GM23338 (cell line): ENCODE measurements around the gene TRAM2. TPM values are rescaled to one million over a fixed set of nuclear protein-coding genes. Genes with fewer than 3 reads are reported as not detected.

ENCODE experiments used
- ATAC-seq: fragments of 200-7000 bp; cut with Tn5 transposase; 3 replicates; pipeline ENCODE4 v1.9.1; 2020
- DNase-seq: peaks from one replicate; pipeline ENCODE4 v3.0.0-alpha.2; 2015; ENCODE audit warnings: low spot score
- H2AFZ ChIP-seq: fragments of 200-600 bp; sonication (generic); 2 replicates; pipeline ENCODE4 v1.8.0; 2016; ENCODE audit warnings: antibody characterized with exemption, mild to moderate bottlenecking, moderate library complexity
- H3F3A ChIP-seq: fragments of 200-600 bp; sonication (generic); replicated peaks from 2 replicates; pipeline ENCODE4 v1.8.0; 2017; ENCODE audit warnings: antibody characterized with exemption, mixed run types, low read depth
- H3K27ac ChIP-seq: fragments of 200-600 bp; sonication (generic); 2 replicates; pipeline ENCODE4 v1.6.1; 2016; ENCODE audit warnings: low read depth
- H3K27me3 ChIP-seq: fragments of 200-600 bp; sonication (generic); 2 replicates; pipeline ENCODE4 v1.8.0; 2016; ENCODE audit warnings: mild to moderate bottlenecking, mixed run types, moderate library complexity; ENCODE audit not compliant: insufficient read depth
- H3K36me3 ChIP-seq: fragments of 200-600 bp; sonication (generic); 2 replicates; pipeline ENCODE4 v1.8.0; 2016; ENCODE audit warnings: mild to moderate bottlenecking; ENCODE audit not compliant: insufficient read depth
- H3K4me1 ChIP-seq: fragments of 200-600 bp; sonication (generic); 2 replicates; pipeline ENCODE4 v1.8.0; 2016; ENCODE audit warnings: mild to moderate bottlenecking, moderate library complexity; ENCODE audit not compliant: insufficient read depth
- H3K4me2 ChIP-seq: fragments of 200-600 bp; sonication (generic); 2 replicates; pipeline ENCODE4 v1.7.1; 2017; ENCODE audit warnings: mixed run types
- H3K4me3 ChIP-seq: fragments of 200-600 bp; sonication (generic); 2 replicates; pipeline ENCODE4 v1.6.1; 2016; ENCODE audit warnings: mixed run types
- H3K79me2 ChIP-seq: fragments of 200-600 bp; sonication (generic); replicated peaks from 2 replicates; pipeline ENCODE4 v1.8.0; 2017; ENCODE audit warnings: mild to moderate bottlenecking; ENCODE audit not compliant: insufficient read depth
- H3K9me2 ChIP-seq: fragments of 200-600 bp; sonication (generic); 2 replicates; pipeline ENCODE4 v1.8.0; 2017; ENCODE audit not compliant: insufficient read depth
- H4K20me1 ChIP-seq: fragments of 200-600 bp; sonication (generic); replicated peaks from 2 replicates; pipeline ENCODE4 v1.8.0; 2017; ENCODE audit warnings: mild to moderate bottlenecking; ENCODE audit not compliant: insufficient read depth
- H3K27ac Mint-ChIP-seq: 2 replicates; pipeline ENCODE4 v1.8.0; 2020; ENCODE audit warnings: inconsistent platforms, mild to moderate bottlenecking, moderate library complexity, mixed read lengths
- H3K27me3 Mint-ChIP-seq: 3 replicates; pipeline ENCODE4 v1.8.0; 2022; ENCODE audit warnings: low read depth, mild to moderate bottlenecking, moderate library complexity, mixed read lengths, inconsistent platforms; ENCODE audit not compliant: insufficient read depth, poor library complexity
- H3K36me3 Mint-ChIP-seq: 3 replicates; pipeline ENCODE4 v1.8.0; 2021; ENCODE audit warnings: low read depth, mild to moderate bottlenecking, inconsistent platforms, moderate library complexity, mixed read lengths
- H3K4me1 Mint-ChIP-seq: 3 replicates; pipeline ENCODE4 v1.8.0; 2020; ENCODE audit warnings: mild to moderate bottlenecking, inconsistent platforms, mixed read lengths
- H3K4me3 Mint-ChIP-seq: 3 replicates; pipeline ENCODE4 v1.8.0; 2021; ENCODE audit warnings: moderate library complexity, mild to moderate bottlenecking, inconsistent platforms, mixed read lengths
- H3K9me3 Mint-ChIP-seq: 3 replicates; pipeline ENCODE4 v1.8.0; 2020; ENCODE audit warnings: moderate library complexity, mild to moderate bottlenecking, inconsistent platforms, mixed read lengths
- CREB1 ChIP-seq: fragments of 250-450 bp; sonication (Bioruptor Pico); IDR thresholded peaks from 2 replicates; pipeline ENCODE4 v1.5.0; 2020; ENCODE audit warnings: low read depth, mild to moderate bottlenecking, moderate library complexity
- CTCF ChIP-seq, 2 experiments: fragments of 200-600 bp in 1 of 2; sonication (generic) in 1 of 2; conservative IDR thresholded peaks; 2 replicates each; pipeline versions ENCODE4 v1.5.1 to v1.6.1; 2016 to 2017; ENCODE audit warnings: antibody characterized with exemption in 2 of 2, low read depth in 2 of 2, mild to moderate bottlenecking in 2 of 2, moderate library complexity in 1 of 2
- ETS1 ChIP-seq: IDR thresholded peaks from 2 replicates; pipeline ENCODE4 v1.6.1; 2016; ENCODE audit warnings: antibody characterized with exemption
- EZH2 ChIP-seq: fragments of 200-600 bp; sonication (generic); IDR thresholded peaks from one replicate; pipeline ENCODE4 v1.8.0; 2017; ENCODE audit warnings: antibody characterized with exemption, mild to moderate bottlenecking, low read depth; ENCODE audit not compliant: unreplicated experiment
- EZH2phosphoT487 ChIP-seq: fragments of 200-600 bp; sonication (generic); IDR thresholded peaks from one replicate; pipeline ENCODE4 v1.8.1; 2018; ENCODE audit warnings: antibody characterized with exemption; ENCODE audit not compliant: unreplicated experiment
- JUNB ChIP-seq: IDR thresholded peaks from one replicate; pipeline ENCODE4 v1.6.1; 2016; ENCODE audit warnings: antibody characterized with exemption; ENCODE audit not compliant: unreplicated experiment
- NANOG ChIP-seq: IDR thresholded peaks from 2 replicates; pipeline ENCODE4 v1.6.1; 2016; ENCODE audit warnings: antibody characterized with exemption, borderline replicate concordance
- POLR2AphosphoS5 ChIP-seq: IDR thresholded peaks from 2 replicates; pipeline ENCODE4 v1.6.1; 2016; ENCODE audit warnings: antibody characterized with exemption, low read depth
- REST ChIP-seq: IDR thresholded peaks from one replicate; pipeline ENCODE4 v1.6.1; 2018; ENCODE audit warnings: antibody characterized with exemption; ENCODE audit not compliant: unreplicated experiment
- STAT1 ChIP-seq: IDR thresholded peaks from one replicate; pipeline ENCODE4 v1.6.1; 2016; ENCODE audit warnings: antibody characterized with exemption; ENCODE audit not compliant: unreplicated experiment
- ZNF114 ChIP-seq: fragments of 250-450 bp; sonication (Bioruptor Pico); IDR thresholded peaks from 2 replicates; pipeline ENCODE4 v1.5.0; 2020; ENCODE audit warnings: mild to moderate bottlenecking, moderate library complexity
- ZNF331 ChIP-seq: fragments of 250-450 bp; sonication (Bioruptor Pico); IDR thresholded peaks from 2 replicates; pipeline ENCODE4 v1.5.0; 2020; ENCODE audit warnings: low read depth, mild to moderate bottlenecking, moderate library complexity
- ZNF462 ChIP-seq: fragments of 250-450 bp; sonication (Bioruptor Pico); IDR thresholded peaks from 2 replicates; pipeline ENCODE4 v1.5.0; 2020; ENCODE audit warnings: mild to moderate bottlenecking, moderate library complexity
- polyA plus RNA-seq: library from polyadenylated mRNA; unstranded; fragments of >200 nt; fragmentation: Nextera tagmentation; extraction: Ambion mirVana; gene quantifications from 2 replicates; pipeline ENCODE4 v1.2.1, GENCODE V29; 2016
- total RNA-seq: library from RNA; depleted of rRNA; stranded (reverse); fragments of >200 nt; shearing (Covaris generic); gene quantifications from 2 replicates; pipeline ENCODE4 v1.2.3, GENCODE V29; 2014

Gene TRAM2
- total and polyA plus RNA-seq, 2 experiments from 2014 or later: 4.0 to 14.0 TPM

GRCh38 chr6:52550014-52550575 is 26.8 kb downstream of the TRAM2 start:
- DNase-seq: no peak
- no peak overlapping the region for H3K27ac ChIP-seq
- H3K4me3 ChIP-seq: no peak overlapping the region
- Mint-ChIP-seq H3K27me3 (peaks cover 7% of the 10 kb centered on the region), H3K36me3 (no peaks in the 10 kb centered on the region), H3K9me3 (no peaks in the 10 kb centered on the region), H3K27ac (no peak overlapping the region; the same call in 1 of the 2 replicates), H3K4me1 (peaks cover 52% of the 10 kb centered on the region), H3K4me3 (no peak overlapping the region)
- no peak overlapping the region for H2AFZ ChIP-seq
- H3K36me3 ChIP-seq: no peaks in the 10 kb centered on the region
- H3K4me2 ChIP-seq: no peak overlapping the region
- no peak for ATAC-seq
- 0 out of 2 replicates have a peak, but pooled peaks cover 11% of the 10 kb centered on the region for H3F3A ChIP-seq
- no peaks in the 10 kb centered on the region; the same call in 1 of the 2 replicates for H3K9me2 ChIP-seq
- H4K20me1 ChIP-seq: peaks cover 3% of the 10 kb centered on the region
- peaks cover 67% of the 10 kb centered on the region for H3K79me2 ChIP-seq
- no peak for TF ChIP-seq REST
- TF ChIP-seq JUNB: no peak
- no peak for TF ChIP-seq NANOG
- no peak for TF ChIP-seq ZNF114 (CRISPR knock-in tag)
- no peak for TF ChIP-seq ZNF462 (CRISPR knock-in tag)
- no peak for TF ChIP-seq EZH2phosphoT487
- TF ChIP-seq EZH2: no peak
- TF ChIP-seq ETS1: no peak
- TF ChIP-seq POLR2AphosphoS5: no peak
- no peak for TF ChIP-seq ZNF331
- TF ChIP-seq CTCF (conservative IDR thresholded peaks at IDR 0.05; ENCODE audit: low read depth in 2 of 2): no peak
- TF ChIP-seq CREB1 (CRISPR knock-in tag): no peak
- no peak for TF ChIP-seq STAT1
- no peaks in the 10 kb centered on the region for H3K27me3 ChIP-seq
- H3K4me1 ChIP-seq: peaks cover 25% of the 10 kb centered on the region
